Stimulated activated CD4-positive, alpha-beta T cell treated with anti-CD3 and anti-CD28 coated beads, TNF-alpha, amount 100 ng/mL, for 48 hours (primary cell): ENCODE results near the gene CCDC186.
"Not testable (repeated sequence)": the region's sequence is repeated elsewhere in the genome, so short reads cannot be mapped to it uniquely, and the experiment has no call there.

Source experiments
- DNase-seq, 3 donors: peaks; one replicate each; pipeline ENCODE4 v3.0.0-alpha.2; 2020; ENCODE audit warnings: low read depth in 3 of 3

Gene CCDC186

DNA sequence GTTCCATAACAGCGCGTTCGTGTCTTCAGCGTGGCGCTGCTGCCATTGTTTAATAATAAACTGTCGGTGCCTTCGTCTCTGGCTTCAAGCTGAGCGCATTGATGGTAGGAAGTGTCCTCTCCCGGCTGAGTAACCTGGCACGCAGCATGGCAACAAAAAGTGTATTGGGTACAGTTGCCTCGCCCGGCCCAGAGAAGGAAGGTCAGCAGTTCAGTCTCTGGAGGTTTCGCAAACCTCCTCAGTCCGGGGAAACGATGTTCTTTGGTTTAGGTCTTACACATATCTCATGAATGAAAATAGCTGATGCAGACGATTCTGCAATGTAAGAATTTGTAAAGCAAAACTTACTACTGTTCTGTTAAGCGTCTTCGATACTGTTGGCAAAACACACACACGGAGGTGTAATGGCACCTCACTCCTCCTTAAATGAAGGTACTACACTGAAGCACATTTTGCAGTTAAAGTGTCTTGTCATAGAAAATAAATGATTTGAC is 739 bp upstream of the CCDC186 start:
- no peak for DNase-seq

- no peak for DNase-seq
Measured at GRCh38 chr10:114173603-114173920, 441 bp downstream of the CCDC186 start.

GRCh38 chr10:114172776-114173602 is 1.0 kb downstream of the CCDC186 start:
- no peak for DNase-seq

GRCh38 chr10:114172216-114172615 is 1.8 kb downstream of the CCDC186 start:
- DNase-seq: no peak

GRCh38 chr10:114168450-114169009 is 5.5 kb downstream of the CCDC186 start:
- no peak for DNase-seq

DNA sequence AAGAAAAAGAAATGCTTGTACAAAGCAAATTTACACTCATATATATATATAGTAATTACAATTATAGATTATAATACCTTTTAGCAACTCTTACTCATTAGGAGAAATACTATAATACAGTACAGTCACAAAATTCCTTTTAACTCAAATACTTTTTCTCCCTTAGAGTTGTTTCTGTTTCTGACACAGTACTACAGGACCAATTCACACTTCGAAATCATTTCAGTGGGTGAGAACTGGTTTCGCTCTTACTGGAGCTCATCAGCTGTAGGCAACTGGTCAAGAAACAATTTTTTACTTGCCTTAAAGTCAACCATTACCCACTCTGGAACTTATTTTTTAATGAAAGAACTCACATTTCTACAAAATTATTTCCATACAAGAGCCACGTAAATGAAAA is 6.0 kb downstream of the CCDC186 start:
- DNase-seq: no peak

GRCh38 chr10:114166494-114166893 is 7.5 kb downstream of the CCDC186 start:
- DNase-seq: no peak

- no peak for DNase-seq
Measured at GRCh38 chr10:114166043-114166442, 8.0 kb downstream of the CCDC186 start.

GRCh38 chr10:114163062-114163461 is 10.9 kb downstream of the CCDC186 start:
- DNase-seq: no peak

DNA sequence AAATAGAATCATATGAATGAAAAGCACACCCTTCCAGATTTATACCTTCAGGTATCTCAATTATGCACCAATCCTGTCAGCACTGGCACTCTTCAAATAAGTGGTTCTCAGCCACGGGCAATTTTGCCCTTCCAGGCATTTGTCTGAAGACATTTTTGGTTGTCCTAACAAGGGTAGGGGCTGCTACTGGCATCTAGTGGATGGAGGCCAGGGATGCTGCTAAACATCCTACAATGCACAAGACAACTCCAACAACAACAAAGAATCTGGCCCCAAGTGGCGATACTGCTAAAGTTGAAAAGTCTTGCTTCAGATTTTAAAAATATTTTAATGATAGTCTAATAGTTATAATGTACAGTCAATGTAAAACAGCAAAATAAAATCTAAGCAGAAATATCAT is 16.1 kb downstream of the CCDC186 start:
- no peak for DNase-seq

DNA sequence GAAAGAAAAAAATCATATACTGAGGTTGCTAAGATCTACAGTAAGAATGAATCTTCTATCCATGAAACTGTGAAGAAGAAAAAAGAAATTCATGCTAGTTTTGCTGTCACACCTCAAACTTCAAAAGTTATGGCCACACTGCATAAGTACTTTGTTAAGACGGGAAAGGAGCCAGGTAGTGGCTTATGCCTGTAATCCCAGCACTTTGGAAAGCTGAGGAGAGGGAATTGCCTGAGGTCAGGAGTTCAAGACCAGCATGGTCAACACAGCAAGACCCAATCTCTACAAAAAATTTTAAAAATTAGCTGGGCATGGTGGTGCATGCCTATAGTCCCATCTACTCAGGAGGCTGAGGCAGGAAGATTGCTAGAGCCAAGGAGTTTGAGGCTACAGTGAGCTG is 22.1 kb downstream of the CCDC186 start:
- no peak for DNase-seq

- DNase-seq: no peak
Measured at GRCh38 chr10:114151486-114151885, 22.5 kb downstream of the CCDC186 start.

DNA sequence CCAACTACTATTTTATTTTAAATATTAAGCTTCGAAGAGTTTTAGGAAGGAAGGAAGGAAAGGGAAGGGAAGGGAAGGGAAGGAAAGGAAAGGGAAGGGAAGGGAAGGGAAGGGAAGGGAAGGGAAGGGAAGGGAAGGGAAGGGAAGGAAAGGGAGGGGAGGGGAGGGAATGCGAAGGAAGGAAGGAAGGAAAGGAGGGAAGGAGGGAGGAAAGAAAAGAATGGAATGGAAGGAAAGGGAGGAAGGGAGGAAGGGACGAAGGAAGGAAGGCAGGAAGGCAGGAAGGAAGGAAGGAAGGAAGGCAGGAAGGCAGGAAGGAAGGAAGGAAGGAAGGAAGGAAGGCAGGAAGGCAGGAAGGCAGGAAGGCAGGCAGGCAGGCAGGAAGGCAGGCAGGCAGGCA is 24.5 kb downstream of the CCDC186 start:
- not testable (repeated sequence) for DNase-seq

DNA sequence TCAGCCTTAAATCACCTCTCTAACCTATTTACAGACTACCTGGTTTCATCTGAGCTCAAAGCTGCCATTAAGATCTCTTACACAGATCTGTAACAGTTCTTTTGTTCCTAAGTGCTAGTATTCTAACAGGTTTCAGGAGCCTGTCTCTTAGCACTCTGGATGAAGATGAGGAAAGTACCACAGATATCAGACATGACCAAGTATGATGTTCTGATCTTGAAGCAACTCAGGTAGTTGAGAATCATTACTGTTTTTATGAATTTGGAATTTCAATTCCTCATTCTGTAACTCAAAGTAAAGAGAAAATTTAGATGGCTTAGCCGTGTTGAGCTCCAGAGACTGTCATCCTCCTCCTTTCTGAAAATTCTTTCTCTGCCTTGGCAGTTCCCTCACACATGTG is 30.8 kb downstream of the CCDC186 start:
- DNase-seq: no peak

DNA sequence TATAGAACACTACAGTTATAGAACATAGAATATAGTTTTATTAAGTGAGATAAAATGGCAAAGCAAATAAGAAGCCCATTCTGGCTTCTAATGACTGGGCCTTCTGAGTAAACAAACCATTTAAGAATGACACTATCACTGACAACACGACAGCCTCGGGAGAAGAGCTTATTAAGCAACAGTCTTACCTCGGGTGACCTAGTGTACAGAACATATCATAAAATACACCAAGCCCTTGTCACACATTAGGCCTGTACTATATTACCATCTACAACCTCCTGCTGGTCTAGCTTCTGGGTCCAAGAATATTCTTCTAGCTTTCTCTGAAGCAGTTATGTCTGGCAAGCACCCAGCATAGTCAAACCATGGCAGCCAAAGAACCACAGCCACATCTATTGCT is 32.0 kb downstream of the CCDC186 start:
- no peak for DNase-seq

GRCh38 chr10:114140827-114141226 is 33.2 kb downstream of the CCDC186 start:
- not testable (repeated sequence) for DNase-seq

GRCh38 chr10:114140036-114140435 is 34.0 kb downstream of the CCDC186 start:
- no peak for DNase-seq

GRCh38 chr10:114138581-114138980 is 35.4 kb downstream of the CCDC186 start:
- no peak for DNase-seq

DNA sequence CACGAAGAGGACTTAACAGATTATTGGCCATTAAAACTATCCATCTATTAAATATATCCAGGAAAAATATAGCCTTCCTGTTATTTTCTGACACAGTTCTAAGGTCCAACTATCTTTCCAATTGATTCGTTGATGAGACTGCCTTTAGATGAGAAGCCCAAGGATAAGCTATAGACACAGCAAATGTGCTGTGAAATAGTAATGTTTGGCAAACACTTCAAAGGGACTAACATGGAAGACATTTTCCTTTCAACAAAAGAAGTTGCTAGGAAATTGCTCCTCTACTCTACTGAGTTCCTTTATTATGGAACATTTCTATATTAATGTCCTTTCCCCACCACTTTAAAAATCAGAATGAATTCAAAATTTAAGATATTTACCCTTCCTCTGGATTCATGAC is 38.5 kb downstream of the CCDC186 start:
- DNase-seq: no peak

DNA sequence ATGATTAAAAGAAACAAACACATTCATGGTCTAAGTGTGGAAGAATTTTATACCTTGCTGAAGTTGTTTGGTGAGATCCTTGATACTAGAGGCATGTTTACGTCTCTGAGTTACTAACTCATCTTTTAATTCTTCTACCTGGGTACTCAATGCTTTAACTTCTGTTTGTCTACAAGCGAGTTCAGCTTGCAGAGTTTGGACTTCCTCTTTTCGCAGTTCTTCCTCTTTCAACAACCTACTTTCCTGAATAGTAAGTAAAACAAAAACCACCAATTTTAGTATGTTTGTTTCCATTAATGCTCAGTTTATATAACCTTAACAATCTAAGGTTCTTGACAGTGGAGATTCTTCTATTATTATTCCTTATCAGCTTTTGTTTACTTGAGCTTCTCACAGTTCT is 42.9 kb downstream of the CCDC186 start:
- DNase-seq: no peak

- no peak for DNase-seq
Measured at GRCh38 chr10:114121031-114121430, 53.0 kb downstream of the CCDC186 start.

- DNase-seq: no peak
Measured at GRCh38 chr10:114118514-114118913, 55.5 kb downstream of the CCDC186 start.

DNA sequence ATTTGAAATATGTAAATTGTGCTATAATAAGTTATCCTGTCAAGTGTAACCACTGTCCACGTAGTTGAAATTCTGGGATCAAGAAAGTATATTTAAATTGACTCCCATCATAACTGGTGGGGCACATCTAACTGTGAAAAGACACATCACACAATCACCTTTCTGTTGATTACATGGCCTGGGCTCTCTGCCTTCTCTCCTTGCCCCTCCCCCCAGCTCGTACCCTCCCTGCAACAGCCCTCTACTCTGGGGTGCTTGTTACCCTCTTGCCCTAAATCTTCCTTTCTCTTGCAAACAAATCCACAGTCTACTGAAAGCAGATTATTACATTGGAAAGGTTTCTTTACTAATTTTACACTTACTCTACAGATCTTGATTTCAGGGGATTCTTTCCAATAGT is 56.3 kb downstream of the CCDC186 start:
- DNase-seq: no peak
